HG02798 (cell line): Measurements from ENCODE around the gene CRYBA2.

Experiments used
- ATAC-seq: cut with Tn5 transposase; IDR thresholded peaks from one replicate; pipeline ENCODE4 v1.9.1; 2021; ENCODE audit warnings: mild to moderate bottlenecking; ENCODE audit not compliant: unreplicated experiment, poor library complexity

Gene CRYBA2

GRCh38 chr2:218993345-218994315, at the start of gene CRYBA2:
Gene CRYBA2 (minus strand): TSS chr2:218993422. CDS start chr2:218993176, 246 bp downstream.
- no peak for ATAC-seq

GRCh38 chr2:219042750-219043149, 49.5 kb upstream of the CRYBA2 start:
- ATAC-seq: no peak

GRCh38 chr2:219042157-219042556, 48.9 kb upstream of the CRYBA2 start:
- ATAC-seq: no peak

- no peak for ATAC-seq
Measured at GRCh38 chr2:219041252-219041651, 48.0 kb upstream of the CRYBA2 start, which contains the start of gene CFAP65. Gene CFAP65 (minus strand): TSS chr2:219041516. CDS start chr2:219039048, 2,468 bp downstream.

- ATAC-seq: no peak
Measured at GRCh38 chr2:219038600-219038999, 45.4 kb upstream of the CRYBA2 start.

GRCh38 chr2:219037783-219038499, 44.7 kb upstream of the CRYBA2 start:
- ATAC-seq: no peak

GRCh38 chr2:219035942-219036341, 42.7 kb upstream of the CRYBA2 start:
- no peak for ATAC-seq

- ATAC-seq: no peak
Measured at GRCh38 chr2:219034823-219035222, 41.6 kb upstream of the CRYBA2 start.

- ATAC-seq: no peak
Measured at GRCh38 chr2:219032051-219032745, 39.0 kb upstream of the CRYBA2 start.

- no peak for ATAC-seq
Measured at GRCh38 chr2:219031005-219031738, 38.0 kb upstream of the CRYBA2 start.

- ATAC-seq: no peak
Measured at GRCh38 chr2:219030177-219030940, 37.1 kb upstream of the CRYBA2 start.

GRCh38 chr2:219029829-219030165, 36.6 kb upstream of the CRYBA2 start:
- ATAC-seq: peak; percentile 75

- peak; percentile 8 for ATAC-seq
Measured at GRCh38 chr2:219028996-219029828, 36.0 kb upstream of the CRYBA2 start.

- no peak for ATAC-seq
Measured at GRCh38 chr2:219028141-219028540, 34.9 kb upstream of the CRYBA2 start.

GRCh38 chr2:219027511-219028055, 34.4 kb upstream of the CRYBA2 start:
- ATAC-seq: no peak

- ATAC-seq: no peak
Measured at GRCh38 chr2:219026946-219027345, 33.7 kb upstream of the CRYBA2 start.

- no peak for ATAC-seq
Measured at GRCh38 chr2:219025637-219026585, 32.7 kb upstream of the CRYBA2 start.
